Thyroid gland (tissue), 4 donors: ENCODE data around the gene SUGCT. TPM values are rescaled to one million over a fixed set of nuclear protein-coding genes. Genes with fewer than 3 reads are reported as not detected.

ENCODE experiments used
- DNase-seq, 2 donors: peaks; one replicate each; pipeline ENCODE4 v3.0.0-alpha.2; 2019
- H3K27ac ChIP-seq, 3 donors: fragments of 200-600 bp; sonication (generic); 1 replicate in 2 of 3; 2 replicates in 1 of 3; pipeline ENCODE4 v1.5.1; 2016 to 2019; ENCODE audit warnings: mild to moderate bottlenecking in 1 of 3, moderate library complexity in 1 of 3
- H3K27me3 ChIP-seq: fragments of 200-600 bp; sonication (generic); one replicate; pipeline ENCODE4 v1.5.1; 2019
- H3K36me3 ChIP-seq, 2 donors: fragments of 200-600 bp; sonication (generic); one replicate each; pipeline ENCODE4 v1.5.1; 2016 to 2019
- H3K4me1 ChIP-seq, 2 donors: fragments of 200-600 bp; sonication (generic); one replicate each; pipeline ENCODE4 v1.5.1; 2017 to 2019
- H3K4me3 ChIP-seq, 3 donors: fragments of 200-600 bp; sonication (generic); replicated peaks in 1 of 3; 1 replicate in 2 of 3; 2 replicates in 1 of 3; pipeline ENCODE4 v1.5.1; 2016; ENCODE audit warnings: mild to moderate bottlenecking in 1 of 3
- H3K9me3 ChIP-seq: fragments of 200-600 bp; sonication (generic); one replicate; pipeline ENCODE4 v1.5.1; 2017
- CTCF ChIP-seq, 6 experiments: fragments of 200-600 bp in 3 of 6; fragments of 450-650 bp in 3 of 6; sonication (generic) in 3 of 6; IDR thresholded peaks; one replicate each; pipeline ENCODE4 v1.5.1; 2016 to 2019; ENCODE audit warnings: antibody characterized with exemption in 6 of 6, mild to moderate bottlenecking in 2 of 6, inconsistent platforms in 1 of 6, moderate library complexity in 1 of 6
- POLR2A ChIP-seq, 2 donors: fragments of 450-650 bp; IDR thresholded peaks; one replicate each; pipeline ENCODE4 v1.6.1; 2017; ENCODE audit warnings: antibody characterized with exemption in 2 of 2, mild to moderate bottlenecking in 2 of 2, moderate library complexity in 1 of 2
- WGBS, 2 donors: methylation state at CpG; one replicate each; pipeline ENCODE4 v1.1.5; 2017; 5-methylcytosine and 5-hydroxymethylcytosine counted together
- intact Hi-C: fragments of 100-400 bp; cut with DNase I; formaldehyde crosslinking; loops from one replicate; pipeline ENCODE4 v1.15.1; 2023
- total RNA-seq, 4 donors: library from RNA; depleted of rRNA; stranded (reverse); fragments of >200 nt; gene quantifications; one replicate each; pipeline ENCODE4 v1.2.3, GENCODE V29; 2016

Gene SUGCT
- total RNA-seq, 4 donors from 2014 or later, result 1.3 to 15.2 (median 3.2) TPM

- no peak for TF ChIP-seq POLR2A (IDR thresholded peaks at IDR 0.05)
- TF ChIP-seq CTCF (IDR thresholded peaks at IDR 0.05), result no peak
- no peaks in the 10 kb centered on the region for H3K27me3 ChIP-seq
- H3K9me3 ChIP-seq, result no peaks in the 10 kb centered on the region
- intact Hi-C loops, result no loop called here
- WGBS, 2 donors, result 78 to 80% methylated on average over 4 of the region's 4 CpGs
- H3K27ac ChIP-seq, result no peak overlapping the region
- H3K4me3 ChIP-seq, result no peak overlapping the region
- no peaks in the 10 kb centered on the region for H3K36me3 ChIP-seq
- DNase-seq, result no peak
- peaks cover 26 to 37% of the 10 kb centered on the region in 2 donors for H3K4me1 ChIP-seq
Measured at GRCh38 chr7:40299097-40299496, 164.3 kb downstream of the SUGCT start.

DNA sequence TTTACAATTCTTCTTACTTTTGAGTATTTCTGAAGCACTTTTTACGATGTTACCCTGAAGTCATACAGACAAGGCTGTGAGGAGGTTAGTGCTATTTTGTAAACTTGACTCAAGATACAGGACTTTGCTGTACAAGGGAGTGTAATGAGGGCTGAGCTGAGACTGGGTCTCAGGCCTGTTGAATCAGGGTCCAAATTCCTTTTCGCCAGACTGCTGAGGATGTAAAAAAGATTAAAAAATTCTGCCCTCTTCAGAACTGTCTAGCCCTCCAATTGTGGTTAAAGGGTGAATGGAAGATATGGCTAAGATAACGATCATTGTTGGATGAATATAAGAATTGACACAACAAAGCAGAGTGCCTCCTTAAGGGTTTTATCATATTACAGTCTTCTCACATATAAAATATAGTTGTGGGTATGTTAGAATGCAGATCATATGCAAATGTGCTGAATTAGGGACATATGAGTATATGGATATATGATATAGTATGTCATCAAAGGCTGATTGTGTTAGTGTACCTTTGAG, 165.4 kb downstream of the SUGCT start:
- Histone ChIP-seq H3K36me3 (no peaks in the 10 kb centered on the region), H3K27ac (no peak overlapping the region), H3K4me1 (peaks cover 26 to 37% of the 10 kb centered on the region in 2 donors), H3K4me3 (no peak overlapping the region), H3K9me3 (no peaks in the 10 kb centered on the region), H3K27me3 (no peaks in the 10 kb centered on the region)
- DNase-seq, result no peak
- TF ChIP-seq CTCF (IDR thresholded peaks at IDR 0.05) (no peak), POLR2A (IDR thresholded peaks at IDR 0.05) (no peak)
- intact Hi-C loops, result no loop called here
- WGBS, 2 donors, result 81 to 91% methylated on average over 3 of the region's 3 CpGs

DNA sequence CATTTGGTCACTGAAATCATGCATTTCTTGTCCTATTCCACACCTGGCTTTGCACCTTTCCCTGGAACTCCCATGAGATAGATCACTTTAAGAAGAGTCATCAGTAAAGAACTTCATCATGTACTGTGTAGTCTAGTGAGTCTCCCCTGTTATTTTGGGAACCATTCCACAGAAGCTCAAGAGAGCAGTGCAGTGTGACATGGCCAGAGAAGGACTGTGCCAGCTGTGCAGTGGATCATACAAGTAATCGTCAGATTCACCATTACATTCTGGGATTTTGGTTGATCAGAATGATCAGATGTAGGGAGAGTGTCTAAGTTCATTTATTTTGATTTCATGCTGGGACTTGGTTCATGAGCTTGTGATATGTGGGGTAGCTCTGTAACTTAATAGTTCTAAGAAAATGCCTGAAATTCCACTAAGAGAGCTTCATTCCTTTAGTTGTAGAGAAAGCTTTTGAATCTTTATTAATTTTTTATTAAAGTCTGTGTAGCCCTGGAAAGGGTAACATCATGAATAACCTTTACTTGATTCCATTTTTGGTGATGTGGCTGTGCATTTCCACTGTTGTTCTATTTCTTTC, 166.8 kb downstream of the SUGCT start:
- WGBS, 2 donors, result 31 to 32% methylated on average over 1 of the region's 1 CpG
- no peaks in the 10 kb centered on the region for H3K27me3 ChIP-seq
- intact Hi-C loops, result no loop called here

GRCh38 chr7:40303996-40304395, 169.2 kb downstream of the SUGCT start:
- intact Hi-C loops, result no loop called here
- no peak for DNase-seq
- H3K4me3 ChIP-seq, result no peak overlapping the region
- H3K27ac ChIP-seq, result no peak overlapping the region
- H3K36me3 ChIP-seq, result no peaks in the 10 kb centered on the region
- TF ChIP-seq POLR2A (IDR thresholded peaks at IDR 0.05), result no peak
- TF ChIP-seq CTCF (IDR thresholded peaks at IDR 0.05), result no peak
- no peaks in the 10 kb centered on the region for H3K9me3 ChIP-seq
- H3K27me3 ChIP-seq, result no peaks in the 10 kb centered on the region
- peaks cover 21 to 22% of the 10 kb centered on the region in 2 donors for H3K4me1 ChIP-seq
- WGBS, 2 donors, result 84 to 90% methylated on average over 2 of the region's 2 CpGs

More for the DNA sequence above, 166.8 kb downstream of the SUGCT start:
- peak; percentile 53 to 71 for DNase-seq
- TF ChIP-seq POLR2A (IDR thresholded peaks at IDR 0.05) (no peak), CTCF (IDR thresholded peaks at IDR 0.05) (no peak)
- H3K9me3 ChIP-seq, result no peaks in the 10 kb centered on the region
- H3K27ac ChIP-seq, result peak overlapping the region in 1 of 3 donors; percentile 43
- H3K4me3 ChIP-seq, result no peak overlapping the region
- H3K4me1 ChIP-seq, result peaks cover 32 to 37% of the 10 kb centered on the region in 2 donors
- H3K36me3 ChIP-seq, result no peaks in the 10 kb centered on the region

DNA sequence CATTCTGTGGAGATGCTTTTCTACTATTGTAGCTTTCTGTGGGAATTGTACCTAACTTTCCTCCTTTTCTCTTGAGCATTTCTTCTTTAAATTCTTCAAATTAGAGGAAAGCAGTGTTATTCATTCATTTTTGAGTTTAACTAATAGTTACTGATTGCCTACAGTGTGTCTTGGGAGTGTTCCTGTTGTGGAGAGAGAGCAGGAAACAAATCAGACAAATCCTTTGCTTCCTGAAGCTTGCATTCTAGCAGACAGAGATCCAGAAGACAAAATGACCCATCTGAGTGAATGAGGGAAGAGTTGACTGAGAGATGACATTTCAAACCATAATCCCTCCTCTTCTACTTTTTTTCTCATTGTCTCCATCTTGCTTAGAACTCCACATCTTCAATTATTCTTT, 170.4 kb downstream of the SUGCT start:
- intact Hi-C loops, result no loop called here
- Histone ChIP-seq H3K27me3 (no peaks in the 10 kb centered on the region), H3K4me1 (peaks cover 15 to 16% of the 10 kb centered on the region in 2 donors), H3K27ac (no peak overlapping the region), H3K4me3 (no peak overlapping the region), H3K36me3 (no peaks in the 10 kb centered on the region), H3K9me3 (no peaks in the 10 kb centered on the region)
- no peak for TF ChIP-seq POLR2A (IDR thresholded peaks at IDR 0.05)
- no peak for TF ChIP-seq CTCF (IDR thresholded peaks at IDR 0.05)
- no peak for DNase-seq
